HG03175 (cell line): ENCODE results near the gene SDK2.
A peak's percentile ranks its signal among the peaks of the same experiment; 100 is the strongest.

Source experiments
- ATAC-seq: cut with Tn5 transposase; IDR thresholded peaks from one replicate; pipeline ENCODE4 v1.9.1; 2021; ENCODE audit warnings: mild to moderate bottlenecking, moderate library complexity; ENCODE audit not compliant: unreplicated experiment

The SDK2 gene

DNA sequence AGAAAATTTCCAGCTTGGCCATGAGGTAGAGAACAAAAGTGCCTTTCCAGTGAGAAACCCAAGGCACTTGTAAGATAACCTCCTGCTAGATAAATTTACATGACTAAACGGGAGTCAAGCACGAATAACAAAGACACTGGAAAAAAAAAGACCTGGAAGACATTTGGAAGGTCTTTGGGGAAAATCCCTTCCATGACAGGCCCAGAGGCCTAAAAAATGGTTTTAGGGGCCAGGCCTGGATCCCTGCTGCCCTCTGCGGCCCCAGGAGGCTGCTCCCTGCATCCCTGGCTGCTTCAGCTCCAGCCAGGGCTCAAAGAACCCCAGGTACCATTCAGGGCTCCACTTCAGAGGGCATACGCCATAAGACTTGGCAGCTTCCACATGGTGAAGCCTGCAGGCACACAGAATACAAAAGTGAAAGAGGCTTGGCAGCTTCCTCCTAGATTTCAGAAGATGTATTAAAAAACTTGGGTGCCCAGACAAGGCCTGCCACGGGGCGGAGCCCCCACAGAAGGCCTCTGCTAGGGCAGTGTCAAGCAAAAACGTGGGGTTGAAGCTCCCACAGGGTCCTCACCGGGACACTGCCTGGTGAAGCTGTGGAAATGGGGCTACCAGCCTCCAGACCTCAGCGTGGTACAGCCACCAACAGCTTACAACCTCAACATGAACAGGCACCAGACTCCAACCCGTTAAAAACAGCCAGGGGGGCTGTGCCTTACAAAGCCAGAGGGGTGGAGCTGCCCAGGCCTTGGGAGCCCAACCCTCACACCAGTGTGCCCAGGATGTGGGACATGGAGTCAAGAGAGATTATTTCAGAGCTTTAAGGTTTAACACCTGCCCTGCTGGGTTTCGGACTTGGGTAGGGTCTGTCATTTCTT lies 77.1 kb downstream of the SDK2 start:
- peak; percentile 55 for ATAC-seq

DNA sequence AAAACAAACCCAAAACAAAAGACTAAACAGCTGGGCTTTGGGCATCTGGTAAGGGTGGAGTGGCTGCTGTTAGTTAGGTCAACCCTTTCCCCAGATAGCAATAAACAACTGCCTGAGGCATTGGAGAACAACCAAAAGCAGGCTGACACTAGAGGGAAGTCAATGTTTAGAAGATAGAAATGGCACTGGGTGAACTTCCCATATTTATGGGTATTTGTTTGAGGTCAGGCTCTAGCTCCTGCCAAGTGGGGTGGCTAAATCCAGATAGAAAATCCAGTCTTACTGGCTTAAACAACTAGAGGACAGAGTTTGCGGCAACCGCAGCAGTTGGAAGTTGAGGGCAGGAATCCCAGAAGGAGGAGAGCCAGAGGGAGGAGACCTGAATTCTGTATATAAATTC lies 79.4 kb downstream of the SDK2 start:
- no peak for ATAC-seq

DNA sequence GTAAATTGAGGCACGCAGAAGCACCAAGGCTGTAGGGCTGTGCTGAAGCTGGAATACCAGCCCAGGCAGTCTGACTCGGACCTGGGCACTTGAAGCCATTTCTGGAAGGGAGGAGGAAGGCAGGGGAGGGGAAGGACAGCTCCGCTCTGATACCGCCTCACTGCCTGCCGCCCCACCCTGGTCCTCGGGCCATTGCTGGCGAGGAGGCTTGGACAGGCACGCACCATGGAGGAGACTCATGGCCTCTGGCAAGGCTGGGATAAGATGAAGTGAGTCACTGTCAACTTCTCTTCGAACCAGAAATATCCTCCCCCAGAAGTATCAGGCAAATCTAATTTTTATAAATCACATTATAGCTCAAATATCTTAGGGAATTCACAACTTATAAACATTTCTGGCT lies 81.3 kb downstream of the SDK2 start:
- ATAC-seq: no peak

DNA sequence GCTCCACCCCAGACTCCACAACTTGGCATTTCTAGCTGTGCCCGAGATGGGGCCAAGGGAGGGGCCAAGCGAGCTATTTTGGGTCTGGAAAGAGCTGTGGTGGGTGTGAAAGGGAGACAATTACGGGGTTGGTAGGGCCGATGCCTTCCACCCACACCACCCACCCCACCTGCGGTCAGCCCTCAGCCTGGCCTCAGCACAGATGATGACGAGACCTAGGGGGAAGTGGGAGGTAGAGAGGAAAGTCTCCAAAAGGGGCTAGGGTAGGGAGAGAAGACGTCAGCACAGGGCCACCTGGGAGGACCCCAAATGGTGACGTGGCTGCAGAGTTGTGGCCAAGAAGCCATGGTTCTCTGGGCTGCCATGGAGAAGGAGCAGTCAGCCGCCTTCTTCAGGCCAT lies 83.1 kb downstream of the SDK2 start:
- no peak for ATAC-seq

DNA sequence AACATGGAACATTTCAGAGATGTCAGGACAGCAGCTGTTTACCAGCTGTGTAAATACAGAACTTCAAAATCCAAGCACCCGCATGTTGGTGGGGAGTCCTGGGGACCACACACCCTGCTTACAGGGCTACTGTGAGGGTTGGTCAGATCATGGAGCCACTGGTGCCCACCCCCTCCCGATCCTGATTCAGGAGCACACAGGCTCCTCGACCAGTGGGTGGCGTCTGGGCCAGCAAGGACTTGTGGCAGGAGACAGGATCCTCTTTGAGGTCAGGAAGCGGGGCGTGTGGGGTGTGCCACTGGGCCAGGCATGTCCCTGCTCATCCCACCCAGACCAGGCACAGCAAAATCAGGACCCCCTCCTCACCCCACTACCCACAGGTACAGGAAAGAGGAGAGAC lies 83.6 kb downstream of the SDK2 start:
- ATAC-seq: no peak

DNA sequence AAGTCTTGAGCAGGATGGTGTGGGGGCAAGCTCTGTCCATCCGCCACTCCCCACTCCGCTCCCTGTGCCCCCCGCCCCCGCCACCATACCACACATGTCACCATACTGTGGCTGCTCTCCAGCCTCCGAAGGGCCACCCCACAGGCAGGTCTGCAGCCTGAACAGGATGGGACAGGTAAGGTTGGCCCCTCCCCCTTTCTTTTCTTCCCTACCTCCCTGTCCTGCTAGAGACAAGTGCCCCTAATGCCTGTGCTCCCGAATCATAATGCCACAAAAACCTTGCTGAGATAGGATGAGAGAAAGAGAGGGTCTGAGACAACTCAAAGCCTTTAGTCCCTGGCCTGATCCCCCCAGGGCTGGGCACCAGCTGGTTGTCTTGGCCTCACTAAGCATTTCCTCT lies 84.7 kb downstream of the SDK2 start:
- no peak for ATAC-seq

DNA sequence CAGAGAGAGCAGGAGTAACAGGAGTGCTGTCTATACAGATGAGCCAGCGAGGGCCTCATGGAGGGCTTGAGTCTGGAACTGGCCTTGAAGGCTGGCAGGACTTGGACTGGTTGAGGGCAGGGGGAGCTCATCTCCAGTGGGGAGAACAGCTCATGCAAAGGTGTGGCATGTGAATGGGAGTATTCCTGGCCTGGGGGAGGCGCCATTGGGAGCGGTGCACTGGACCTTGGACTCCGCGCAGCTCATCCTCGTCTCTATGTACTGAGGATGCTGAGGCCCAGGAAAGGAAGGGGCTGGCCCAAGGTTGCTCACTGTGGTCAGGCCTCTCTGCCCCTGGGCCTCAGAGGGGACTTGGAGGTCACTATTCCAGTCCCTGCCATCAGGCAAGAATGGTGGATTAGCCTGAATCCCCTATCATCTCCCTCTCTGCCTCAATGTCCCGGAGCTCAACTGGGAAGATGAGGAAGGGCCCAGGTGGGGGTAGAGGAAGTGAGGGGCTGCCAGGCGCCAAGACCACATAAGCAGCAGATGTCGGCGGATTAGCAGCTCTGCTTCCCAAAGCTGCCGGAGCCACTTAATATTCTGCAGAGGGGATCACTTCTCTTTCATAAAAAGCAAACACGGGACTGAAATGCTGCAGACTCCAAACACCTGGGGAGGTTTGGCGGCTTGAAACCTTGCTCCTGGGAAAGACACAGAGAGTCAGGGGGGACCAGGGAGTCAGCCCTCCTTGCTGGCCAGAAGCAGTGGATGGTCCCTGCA lies 88.9 kb downstream of the SDK2 start:
- no peak for ATAC-seq

DNA sequence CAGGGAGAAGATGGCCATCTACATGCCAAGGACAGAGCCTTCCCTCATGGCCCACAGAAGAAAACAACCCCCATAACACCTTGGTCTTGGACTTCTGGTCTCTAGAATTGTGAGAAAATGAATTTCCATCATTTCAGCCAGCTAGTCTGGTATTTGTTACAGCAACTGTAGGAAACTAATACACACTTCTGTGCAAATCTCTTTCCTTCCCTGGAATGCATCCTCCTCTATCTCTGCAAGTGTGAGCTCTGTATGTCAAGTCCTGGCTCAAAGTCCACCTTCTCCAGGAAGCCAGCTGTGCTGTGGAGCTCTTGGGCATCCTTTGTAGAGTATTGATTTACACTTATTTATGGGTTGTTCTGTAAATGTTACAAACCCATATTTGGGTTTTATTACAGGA lies 89.7 kb downstream of the SDK2 start:
- no peak for ATAC-seq

DNA sequence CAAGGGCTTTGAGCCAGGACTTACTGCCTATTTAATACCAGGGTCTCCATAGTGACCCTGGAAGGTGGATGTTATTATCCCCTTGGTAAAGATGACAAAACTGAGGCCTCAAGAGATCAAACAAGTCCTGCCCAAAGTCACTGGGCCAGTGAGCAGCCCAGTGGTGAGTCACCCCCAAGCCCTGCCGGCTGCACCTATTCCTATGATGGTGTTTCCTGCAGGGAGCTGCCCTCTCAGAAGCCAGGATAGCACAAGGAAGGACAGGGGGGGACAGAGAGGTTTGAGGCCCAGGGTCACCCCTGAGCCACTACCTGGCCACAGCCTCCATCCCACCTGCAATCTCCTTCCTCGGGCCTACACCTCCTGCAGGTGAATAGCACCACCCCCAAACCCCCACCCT lies 90.9 kb downstream of the SDK2 start:
- no peak for ATAC-seq

DNA sequence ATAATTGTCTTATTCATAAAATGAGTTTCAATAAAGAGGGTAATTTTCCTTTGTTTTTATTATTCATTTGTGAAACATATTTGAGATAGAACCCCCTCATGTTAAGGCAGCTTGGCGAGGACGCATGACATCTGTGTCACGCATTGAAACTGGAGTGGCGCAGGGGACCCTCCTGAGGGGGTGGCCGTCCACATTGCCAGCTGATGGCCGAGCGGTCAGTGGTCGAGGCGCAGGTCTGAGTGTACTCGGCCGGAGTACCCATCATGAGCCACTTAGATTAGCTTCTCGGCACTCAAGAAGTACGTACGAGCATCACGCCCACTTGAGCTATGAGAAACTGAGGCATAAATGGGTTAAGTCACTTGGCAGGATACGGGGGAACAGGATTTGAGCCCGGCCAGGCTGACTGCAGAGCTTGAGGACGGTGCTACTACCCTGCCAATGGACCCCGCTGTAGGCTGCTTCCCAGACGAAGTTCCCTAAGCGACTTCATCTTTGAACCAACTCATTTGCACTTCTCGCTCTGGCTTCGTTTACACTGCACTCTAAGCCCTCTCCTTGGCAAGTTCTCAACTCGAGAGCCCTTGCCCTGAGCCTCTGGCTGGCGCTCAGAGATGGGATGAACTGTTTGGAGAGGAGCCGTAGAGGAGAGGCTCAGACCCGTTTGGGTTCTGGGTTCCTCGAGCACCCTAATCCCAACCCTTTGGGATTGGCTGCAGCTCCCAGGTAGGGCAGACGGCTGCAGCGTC lies 91.8 kb downstream of the SDK2 start:
- ATAC-seq: no peak

DNA sequence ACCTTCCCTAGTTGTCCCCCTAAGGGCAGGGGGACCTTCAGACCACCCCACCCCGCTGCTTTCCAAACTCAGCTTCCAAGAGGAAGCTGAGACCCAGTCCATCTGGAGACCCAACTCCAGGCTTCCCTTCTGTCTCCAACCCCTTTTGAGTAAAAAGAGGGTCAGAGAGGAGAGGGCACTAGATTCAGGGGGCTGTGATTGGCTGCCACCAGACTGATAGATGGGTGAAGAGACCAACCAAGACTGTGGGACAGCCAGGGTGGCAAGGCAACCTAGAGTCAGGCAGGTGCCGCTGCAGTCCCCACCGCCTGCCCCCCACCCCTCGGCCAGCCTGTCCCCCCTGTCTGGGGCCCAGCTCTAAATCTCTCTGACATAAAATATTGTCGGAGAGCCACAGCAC lies 92.5 kb downstream of the SDK2 start:
- ATAC-seq: no peak

DNA sequence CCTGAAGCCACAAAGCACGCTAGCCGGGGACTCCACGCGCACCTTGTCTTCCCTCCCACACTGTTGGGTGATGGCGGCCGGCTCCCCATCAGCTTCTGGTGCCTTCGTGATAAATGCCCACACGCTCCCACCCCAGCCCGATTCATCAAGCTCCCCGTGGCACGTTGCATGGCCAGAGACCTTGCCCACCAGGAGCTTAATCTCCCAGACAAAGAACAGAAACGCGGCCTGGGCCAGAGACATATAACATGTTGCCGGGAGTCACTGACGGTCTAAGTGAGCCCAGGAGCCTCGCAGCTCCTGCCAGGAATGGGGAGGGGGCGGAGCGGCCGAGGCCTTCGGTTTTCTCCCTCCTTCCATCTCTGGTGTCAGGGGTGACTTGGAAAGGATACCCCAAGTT lies 93.1 kb downstream of the SDK2 start:
- no peak for ATAC-seq

DNA sequence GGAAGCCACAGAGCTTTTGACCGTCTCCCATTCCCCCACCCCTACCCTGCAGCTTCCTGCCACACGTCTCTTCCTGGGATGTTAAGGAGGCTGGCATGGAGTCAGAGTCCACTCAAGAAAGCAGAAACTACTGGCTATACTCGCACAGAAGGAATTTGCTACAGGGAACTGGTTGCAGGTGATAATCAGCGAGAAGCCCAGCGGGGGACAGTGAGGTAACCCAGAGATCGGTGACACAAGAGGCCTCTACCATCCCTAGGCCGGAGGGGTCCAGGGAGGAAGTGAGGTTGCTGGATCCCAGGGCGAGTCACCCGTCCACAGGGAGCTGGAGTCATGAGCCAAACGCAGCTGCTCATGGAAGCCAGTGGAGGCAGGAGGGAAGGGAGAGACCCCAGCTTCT lies 93.7 kb downstream of the SDK2 start:
- no peak for ATAC-seq

DNA sequence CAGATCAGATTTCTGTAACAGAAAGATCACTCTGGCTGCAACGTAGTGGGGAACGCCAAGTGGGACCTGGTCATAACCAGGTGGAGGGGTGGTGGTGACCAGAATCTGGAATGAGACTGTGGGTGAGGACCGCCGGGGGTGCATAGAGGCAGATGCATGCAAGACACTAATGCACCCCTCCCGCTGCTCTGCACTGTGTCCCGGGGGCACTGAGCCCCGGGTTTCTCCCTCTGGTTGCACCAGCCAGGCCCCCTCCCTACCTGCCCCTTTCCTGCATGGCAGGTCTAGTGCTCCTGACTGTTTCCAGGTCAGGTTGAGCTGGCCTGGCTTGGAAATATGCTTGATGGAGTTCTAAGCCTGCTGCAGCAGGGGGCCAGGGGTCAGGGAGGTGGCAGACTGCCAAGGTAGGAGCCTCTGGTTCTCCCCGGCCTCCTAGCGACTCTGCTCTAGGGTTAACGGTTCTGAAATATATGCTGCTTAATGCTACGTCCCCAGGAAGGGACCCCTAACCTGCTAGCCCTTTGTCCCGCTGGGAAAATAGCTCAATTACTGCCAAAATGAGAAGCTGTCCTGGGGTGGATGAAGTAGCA lies 94.3 kb downstream of the SDK2 start:
- no peak for ATAC-seq

DNA sequence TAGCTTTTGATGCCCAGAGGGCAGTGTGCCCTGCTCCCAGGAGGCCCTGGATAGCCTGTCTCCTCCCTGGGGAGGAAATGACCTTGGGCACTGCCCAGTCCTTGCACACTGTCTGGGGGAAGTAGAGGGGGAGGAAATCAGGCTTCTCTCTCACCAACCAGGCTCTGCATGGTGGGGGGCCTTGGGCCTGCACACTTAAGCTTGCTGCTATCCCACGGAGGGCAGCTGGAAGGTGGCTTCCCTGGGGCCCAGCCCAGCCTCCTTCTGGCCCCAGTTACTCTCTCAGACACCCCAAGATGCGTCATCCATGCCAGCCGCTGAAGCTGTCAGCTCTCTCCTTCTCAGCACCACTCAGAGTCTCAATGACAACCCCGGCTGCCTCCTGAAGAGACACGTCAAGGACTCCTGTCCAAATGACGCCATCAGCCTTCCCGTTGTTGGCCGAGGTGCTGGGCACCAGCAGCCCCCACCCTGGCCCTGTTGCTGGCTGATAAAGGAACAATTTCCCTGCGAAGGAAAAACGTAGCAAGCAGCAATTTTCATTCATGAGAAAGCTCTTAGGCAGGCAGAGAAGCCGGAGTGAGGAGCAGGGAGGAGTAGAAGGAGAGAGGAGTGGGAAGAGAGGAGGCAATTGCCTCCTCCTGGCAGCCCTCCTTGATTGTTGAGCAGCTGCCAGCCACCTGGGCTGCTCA lies 95.5 kb downstream of the SDK2 start:
- ATAC-seq: no peak

DNA sequence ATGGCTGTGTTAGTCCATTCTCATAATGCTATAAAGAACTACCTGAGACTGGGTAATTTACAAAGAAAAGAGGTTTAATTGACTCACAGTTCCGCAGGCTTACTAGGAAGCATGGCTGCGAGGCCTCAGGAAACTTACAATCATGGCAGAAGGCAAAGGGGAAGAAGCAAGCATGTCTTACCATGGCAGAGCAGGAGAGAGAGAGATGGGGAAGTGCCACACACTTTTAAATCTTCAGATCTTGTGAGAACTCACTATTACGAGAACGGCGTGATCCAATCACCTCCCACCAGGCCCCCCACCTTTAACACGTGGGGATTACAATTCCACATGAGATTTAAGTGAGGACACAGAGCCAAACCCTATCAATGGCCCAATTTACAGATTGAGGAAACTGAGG lies 96.5 kb downstream of the SDK2 start:
- ATAC-seq: no peak

DNA sequence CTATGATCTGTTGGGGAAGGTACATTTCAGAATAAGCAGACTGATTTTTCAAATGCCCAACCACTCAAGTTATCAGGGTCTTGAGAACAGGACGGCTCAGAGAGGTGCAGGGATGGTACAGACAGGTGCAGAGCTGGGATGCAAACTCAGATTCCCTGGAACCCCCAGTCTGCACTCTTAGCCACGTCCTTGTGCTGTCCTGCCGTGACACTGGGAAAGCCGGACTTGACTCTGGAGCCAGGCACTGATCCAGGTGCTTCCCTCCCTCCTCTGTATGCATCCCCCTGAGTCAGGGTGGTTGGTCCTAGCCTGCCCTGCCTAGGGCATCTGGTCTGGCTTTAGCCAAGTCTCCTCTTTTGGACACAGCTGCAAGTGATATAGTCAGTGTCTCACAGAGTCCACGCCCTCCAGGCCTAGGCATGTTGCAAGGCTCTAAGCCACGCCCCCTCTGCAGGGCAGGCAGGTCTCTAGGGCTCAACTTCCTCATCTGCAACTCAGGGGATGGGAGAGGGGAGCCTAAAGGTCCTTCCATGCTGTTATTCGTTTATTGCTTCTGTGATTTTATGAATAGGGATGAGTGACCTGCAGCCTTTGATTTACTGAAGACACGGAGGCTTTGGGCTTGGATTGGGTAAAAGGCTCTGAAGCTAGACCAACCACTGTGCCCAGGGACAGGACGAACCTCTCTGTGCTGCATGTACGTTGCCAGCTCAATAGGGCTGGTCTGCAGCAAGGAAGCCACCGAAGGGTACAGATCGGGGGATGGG lies 97.3 kb downstream of the SDK2 start:
- ATAC-seq: peak; percentile 63

DNA sequence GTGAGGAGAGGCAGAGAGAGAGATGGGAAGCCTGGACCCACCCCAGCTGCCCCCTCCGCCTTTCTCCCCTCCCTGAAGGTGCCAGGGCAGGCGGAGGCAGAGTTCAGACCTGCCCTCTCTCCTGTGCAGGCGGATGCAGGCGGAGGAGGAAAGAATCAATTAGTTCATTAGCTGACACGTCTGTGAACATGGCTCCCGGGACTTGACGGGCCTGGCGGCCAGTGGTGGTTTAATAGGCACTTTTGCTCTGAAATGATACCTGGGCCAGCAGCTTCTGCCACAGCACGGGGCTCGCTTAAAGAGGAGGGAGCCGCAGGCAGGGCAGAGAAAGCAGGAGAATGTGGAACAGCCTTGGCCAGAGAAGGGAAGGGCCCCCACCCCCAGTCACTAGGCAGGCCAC lies 98.1 kb downstream of the SDK2 start:
- no peak for ATAC-seq

DNA sequence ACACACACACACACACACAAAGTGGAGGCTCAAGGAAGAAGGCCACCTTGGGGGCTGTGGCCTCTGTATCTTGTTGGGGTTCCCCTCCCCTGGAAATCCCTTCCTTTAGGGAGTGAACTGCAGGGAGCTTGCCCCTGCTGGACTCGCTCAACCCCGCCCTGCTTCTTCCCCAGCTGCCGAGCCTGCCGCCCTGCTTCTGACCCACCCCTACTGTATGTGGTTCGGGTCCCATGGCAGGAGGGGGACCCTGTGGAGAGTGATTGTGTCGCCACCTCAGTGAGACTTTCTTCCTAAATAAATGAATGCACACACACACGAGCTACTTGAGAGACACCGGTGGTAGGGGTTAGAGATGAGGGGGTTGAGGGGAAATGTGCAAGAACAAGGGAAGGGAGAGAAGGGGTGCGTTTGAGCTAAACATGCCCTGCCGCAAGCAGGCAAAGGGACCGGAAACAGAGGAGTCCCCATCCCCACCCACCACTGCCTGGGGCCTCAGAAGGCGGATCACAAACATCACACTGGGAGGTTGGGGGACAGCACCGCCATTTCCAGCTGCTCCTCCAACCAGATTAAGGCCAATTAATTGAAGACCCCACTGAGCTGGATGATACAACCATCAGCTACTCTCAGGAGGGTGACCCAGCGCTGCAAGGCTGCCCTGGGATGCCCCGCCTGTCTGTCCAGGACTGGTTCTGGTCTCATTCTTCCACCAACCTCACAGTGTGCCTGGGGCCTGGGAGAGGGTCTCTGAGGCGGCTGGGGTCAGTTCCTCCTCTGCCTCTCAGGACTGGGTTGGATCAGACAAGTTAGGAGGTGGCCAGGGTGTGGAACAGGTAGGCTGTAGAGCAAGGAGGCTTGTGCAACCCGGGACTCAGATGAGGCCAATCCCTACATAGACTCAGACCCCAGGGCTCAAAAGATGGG lies 98.9 kb downstream of the SDK2 start:
- no peak for ATAC-seq
